ENCODE measurements around the gene LYPD6B.

Gene LYPD6B

GRCh38 chr2:148999451-148999921, 39.0 kb upstream of the LYPD6B start:
- no peaks in the 10 kb centered on the region for H3F3A ChIP-seq (ENCODE audit: insufficient read depth, low read length)
- no peak overlapping the region for H3K9ac ChIP-seq (ENCODE audit: low read length)
- H3K36me3 ChIP-seq (replicated peaks; ENCODE audit: insufficient read depth, low read length), result no peaks in the 10 kb centered on the region
- DNase-seq, result no peak
- no peaks in the 10 kb centered on the region for H3K79me2 ChIP-seq (ENCODE audit: low read length)
- H4K20me1 ChIP-seq (ENCODE audit: insufficient read depth, low read length), result no peaks in the 10 kb centered on the region
- H3K27ac ChIP-seq (ENCODE audit: low read length), result no peak overlapping the region
- TF ChIP-seq EZH2 (optimal IDR thresholded peaks at IDR 0.05; ENCODE audit: low read depth, low read length) (no peak), EZH2phosphoT487 (IDR thresholded peaks at IDR 0.05; ENCODE audit: low read length) (no peak), CTCF (IDR thresholded peaks at IDR 0.05; ENCODE audit: low read length) (no peak)
- no peaks in the 10 kb centered on the region for H3K27me3 ChIP-seq (replicated peaks; ENCODE audit: insufficient read depth, low read length)
- no peaks in the 10 kb centered on the region for H3K9me3 ChIP-seq (replicated peaks; ENCODE audit: insufficient read depth, low read length)
- H3K4me1 ChIP-seq (ENCODE audit: low read length), result no peaks in the 10 kb centered on the region
- H3K4me2 ChIP-seq (ENCODE audit: low read depth, low read length), result no peak overlapping the region
- H2AFZ ChIP-seq (ENCODE audit: low read length), result no peak overlapping the region
- H3K9me2 ChIP-seq (replicated peaks; ENCODE audit: insufficient read depth, low read length), result no peaks in the 10 kb centered on the region
- no peak overlapping the region for H3K4me3 ChIP-seq (ENCODE audit: low read length)

DNA sequence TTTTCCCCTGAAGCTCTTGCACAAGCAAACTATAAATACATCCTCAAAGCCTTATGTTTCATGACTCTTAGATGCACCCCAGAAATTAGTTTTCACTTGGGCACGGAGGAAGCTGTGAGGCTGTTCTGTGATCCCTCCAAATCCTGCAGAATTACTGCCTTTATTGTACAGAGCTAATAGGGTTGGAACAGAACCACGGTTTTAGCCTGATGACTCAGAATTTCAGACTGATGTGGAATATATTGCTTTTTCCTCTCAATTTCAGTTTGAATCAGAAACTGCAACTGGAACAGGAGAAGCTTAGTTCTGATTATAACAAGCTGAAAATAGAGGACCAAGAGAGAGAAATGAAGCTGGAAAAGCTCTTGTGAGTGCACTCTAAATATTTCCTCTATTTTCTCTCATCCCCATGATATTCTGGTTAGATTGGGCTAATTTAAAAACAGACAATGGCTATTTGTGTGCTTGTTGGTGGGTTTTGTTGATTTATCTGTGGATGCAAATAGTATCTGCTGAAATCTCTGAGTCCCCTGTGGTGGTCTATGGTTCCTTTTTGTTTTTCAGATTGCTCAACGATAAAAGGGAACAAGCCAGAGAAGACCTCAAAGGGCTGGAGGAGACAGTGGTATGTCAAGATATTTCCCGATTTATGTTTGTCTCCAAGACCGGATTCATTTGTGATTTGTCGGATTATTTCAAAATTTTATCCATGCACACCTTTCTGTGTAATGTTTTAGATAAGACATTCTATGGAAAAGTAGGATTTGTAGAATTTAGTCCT, 38.2 kb upstream of the LYPD6B start:
- Histone ChIP-seq H2AFZ (ENCODE audit: low read length) (no peak overlapping the region), H3K9me2 (replicated peaks; ENCODE audit: insufficient read depth, low read length) (no peaks in the 10 kb centered on the region), H3K9me3 (replicated peaks; ENCODE audit: insufficient read depth, low read length) (no peaks in the 10 kb centered on the region), H3K4me1 (ENCODE audit: low read length) (no peaks in the 10 kb centered on the region), H4K20me1 (ENCODE audit: insufficient read depth, low read length) (no peaks in the 10 kb centered on the region), H3F3A (ENCODE audit: insufficient read depth, low read length) (no peaks in the 10 kb centered on the region), H3K27me3 (replicated peaks; ENCODE audit: insufficient read depth, low read length) (no peaks in the 10 kb centered on the region), H3K27ac (ENCODE audit: low read length) (no peak overlapping the region), H3K9ac (ENCODE audit: low read length) (no peak overlapping the region), H3K4me3 (ENCODE audit: low read length) (no peak overlapping the region), H3K36me3 (replicated peaks; ENCODE audit: insufficient read depth, low read length) (no peaks in the 10 kb centered on the region), H3K79me2 (ENCODE audit: low read length) (no peaks in the 10 kb centered on the region), H3K4me2 (ENCODE audit: low read depth, low read length) (no peak overlapping the region)
- no peak for DNase-seq
- TF ChIP-seq EZH2phosphoT487 (IDR thresholded peaks at IDR 0.05; ENCODE audit: low read length) (no peak), EZH2 (optimal IDR thresholded peaks at IDR 0.05; ENCODE audit: low read depth, low read length) (no peak), CTCF (IDR thresholded peaks at IDR 0.05; ENCODE audit: low read length) (no peak)

DNA sequence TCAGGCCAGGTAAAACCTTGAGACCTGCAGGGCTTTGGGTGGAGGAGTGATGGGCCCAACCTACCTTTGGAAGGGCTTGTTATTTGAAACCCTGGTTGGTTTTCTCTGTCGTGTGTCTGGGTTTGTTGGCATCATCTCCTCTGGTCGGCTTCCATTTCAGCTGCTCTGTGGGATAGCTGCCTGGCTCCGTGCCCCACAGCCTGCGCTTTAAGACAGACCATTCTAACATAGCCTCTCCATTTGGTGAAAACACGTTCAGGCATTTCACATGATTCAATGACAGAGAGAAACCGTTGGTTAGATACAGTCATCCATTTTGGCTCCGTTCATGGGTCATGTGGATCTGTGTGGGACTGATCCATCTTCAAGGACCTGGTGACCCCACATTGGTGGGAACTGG, 37.0 kb upstream of the LYPD6B start:
- Histone ChIP-seq H3K27ac (ENCODE audit: low read length) (no peak overlapping the region), H3K79me2 (ENCODE audit: low read length) (no peaks in the 10 kb centered on the region), H3K9me3 (replicated peaks; ENCODE audit: insufficient read depth, low read length) (no peaks in the 10 kb centered on the region), H3K4me3 (ENCODE audit: low read length) (no peak overlapping the region), H2AFZ (ENCODE audit: low read length) (no peak overlapping the region), H3K9me2 (replicated peaks; ENCODE audit: insufficient read depth, low read length) (no peaks in the 10 kb centered on the region), H4K20me1 (ENCODE audit: insufficient read depth, low read length) (no peaks in the 10 kb centered on the region), H3K27me3 (replicated peaks; ENCODE audit: insufficient read depth, low read length) (no peaks in the 10 kb centered on the region), H3K9ac (ENCODE audit: low read length) (no peak overlapping the region), H3K4me2 (ENCODE audit: low read depth, low read length) (no peak overlapping the region), H3K36me3 (replicated peaks; ENCODE audit: insufficient read depth, low read length) (no peaks in the 10 kb centered on the region), H3F3A (ENCODE audit: insufficient read depth, low read length) (no peaks in the 10 kb centered on the region), H3K4me1 (ENCODE audit: low read length) (no peaks in the 10 kb centered on the region)
- DNase-seq, result no peak
- no peak for TF ChIP-seq EZH2phosphoT487 (IDR thresholded peaks at IDR 0.05; ENCODE audit: low read length)
- no peak for TF ChIP-seq EZH2 (optimal IDR thresholded peaks at IDR 0.05; ENCODE audit: low read depth, low read length)
- TF ChIP-seq CTCF (IDR thresholded peaks at IDR 0.05; ENCODE audit: low read length), result no peak
